ENCODE measurements around the gene PHKA1. TPM values are rescaled to one million over a fixed set of nuclear protein-coding genes. Genes with fewer than 3 reads are reported as not detected.

PHKA1 gene
- total RNA-seq, 1 donor from 2014 or later: 13.0 TPM

GRCh38 chrX:72584163-72584562 is 129.9 kb downstream of the PHKA1 start:
- no peak for TF ChIP-seq CTCF (IDR thresholded peaks at IDR 0.05; ENCODE audit: unreplicated experiment)
- no peaks in the 10 kb centered on the region for H3K4me1 Mint-ChIP-seq
- no peaks in the 10 kb centered on the region for H3K27me3 Mint-ChIP-seq (ENCODE audit: low read depth)
- peaks cover 36% of the 10 kb centered on the region for H3K9me3 Mint-ChIP-seq
- H3K36me3 Mint-ChIP-seq: peaks cover 36% of the 10 kb centered on the region
- DNase-seq (ENCODE audit: low spot score in 2 of 2, unreplicated experiment in 2 of 2): no peak
- no peak overlapping the region for H3K27ac Mint-ChIP-seq
- H3K4me3 Mint-ChIP-seq: no peak overlapping the region

DNA sequence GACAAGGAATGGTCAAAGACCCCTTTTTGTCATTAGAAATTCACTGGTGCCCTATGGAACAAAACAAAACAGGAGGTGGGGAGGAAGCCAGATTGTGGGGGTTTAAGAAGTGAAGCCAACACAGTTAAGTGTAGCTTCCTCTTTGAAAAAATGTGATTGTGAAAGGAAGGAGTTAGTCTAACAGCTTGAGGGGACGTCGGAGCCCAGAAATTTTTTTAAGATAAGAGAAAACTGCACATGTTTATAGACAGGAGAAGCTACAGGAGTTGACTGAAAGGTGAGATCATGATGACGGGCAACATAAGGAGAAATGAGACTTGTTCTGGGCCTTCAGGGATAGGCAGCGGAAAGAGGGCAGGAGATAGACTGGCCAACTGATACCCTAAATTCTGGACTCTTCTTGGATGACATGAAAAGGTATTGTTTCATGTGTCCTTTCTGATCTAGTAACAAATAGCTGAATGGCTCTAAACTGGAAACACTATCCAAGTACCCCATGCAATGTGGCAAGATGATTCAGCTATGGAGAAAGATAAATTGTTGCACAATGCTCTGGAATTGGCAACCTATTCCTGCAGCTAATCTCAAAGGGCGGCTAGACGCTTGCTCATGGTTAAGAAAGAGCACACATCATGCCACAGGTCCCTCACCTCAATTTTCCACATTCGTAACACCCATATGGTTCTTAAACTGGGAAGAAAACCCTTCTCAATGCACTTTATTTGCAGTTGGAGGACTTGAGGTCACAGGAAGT is 137.8 kb downstream of the PHKA1 start:
- TF ChIP-seq CTCF (IDR thresholded peaks at IDR 0.05; ENCODE audit: unreplicated experiment): no peak
- Mint-ChIP-seq H3K36me3 (no peaks in the 10 kb centered on the region), H3K4me1 (peaks cover 3% of the 10 kb centered on the region), H3K27me3 (ENCODE audit: low read depth) (no peaks in the 10 kb centered on the region), H3K9me3 (no peaks in the 10 kb centered on the region), H3K27ac (no peak overlapping the region), H3K4me3 (no peak overlapping the region)
- DNase-seq (ENCODE audit: low spot score in 2 of 2, unreplicated experiment in 2 of 2): no peak

DNA sequence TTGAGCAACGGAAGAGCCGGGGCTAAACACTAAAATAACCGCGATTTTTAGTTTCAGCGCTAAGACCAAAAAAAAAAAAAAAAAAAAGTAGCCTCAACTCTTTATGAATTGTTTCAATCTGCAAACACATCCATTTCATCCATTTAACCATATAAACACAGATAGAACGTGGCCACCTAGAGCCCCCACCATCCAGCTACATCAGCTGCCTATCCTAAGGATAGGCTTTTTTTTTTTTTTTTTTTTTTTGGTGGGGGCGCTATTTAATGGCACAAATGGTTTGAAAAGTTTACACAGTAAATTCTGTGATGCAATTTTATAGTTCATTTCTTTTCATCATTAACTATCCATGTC is 141.0 kb downstream of the PHKA1 start:
- Mint-ChIP-seq H3K4me1 (peaks cover 5% of the 10 kb centered on the region), H3K27ac (no peak overlapping the region), H3K27me3 (ENCODE audit: low read depth) (no peaks in the 10 kb centered on the region), H3K4me3 (peak overlapping the region; percentile 90), H3K36me3 (peaks cover 2% of the 10 kb centered on the region), H3K9me3 (no peaks in the 10 kb centered on the region)
- TF ChIP-seq CTCF (IDR thresholded peaks at IDR 0.05; ENCODE audit: unreplicated experiment): no peak
- no peak for DNase-seq (ENCODE audit: low spot score in 2 of 2, unreplicated experiment in 2 of 2)

DNA sequence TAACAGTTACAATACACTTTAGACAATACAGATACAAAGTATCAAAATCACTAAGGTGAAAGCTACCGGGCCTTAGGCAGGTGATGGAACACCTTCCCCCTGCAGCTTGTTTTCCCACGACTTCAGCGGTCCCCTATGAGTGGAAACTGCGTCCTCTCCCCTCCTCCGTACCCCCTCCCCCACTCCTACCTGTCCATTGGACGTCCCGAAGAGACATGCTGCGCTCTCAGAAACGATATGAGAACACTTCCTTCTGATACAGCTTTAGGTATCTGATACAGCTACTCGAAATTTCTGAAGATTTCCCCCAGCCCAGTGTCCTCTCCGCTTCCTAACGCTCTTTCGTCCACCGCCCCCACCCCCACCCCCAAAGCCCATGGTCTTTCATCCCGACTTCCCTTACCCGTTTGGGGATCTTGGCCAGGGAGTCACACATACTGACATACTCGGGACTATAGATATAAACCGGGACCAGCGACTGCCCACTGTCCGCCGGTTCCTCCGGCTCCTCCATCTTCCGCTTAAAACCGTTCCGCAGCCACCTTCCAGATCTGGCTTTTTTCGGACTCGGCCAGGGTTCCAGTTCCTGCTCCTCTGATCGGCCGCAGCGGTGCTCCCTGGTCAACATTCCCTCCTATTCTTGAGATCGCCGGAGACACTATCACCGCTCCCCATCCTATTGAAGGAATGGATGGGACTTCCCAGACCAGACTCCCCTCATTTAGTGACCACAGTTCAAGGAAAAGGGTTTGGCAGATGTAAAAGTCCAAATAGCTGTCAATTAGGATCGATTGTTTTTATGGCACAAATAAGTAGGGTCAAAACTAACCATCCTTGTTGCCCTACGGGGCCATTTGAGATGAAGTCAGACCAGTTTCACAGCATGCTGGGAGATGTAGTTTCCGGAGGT is 141.6 kb downstream of the PHKA1 start, which contains the start of gene HDAC8:
TSS of gene HDAC8 (minus strand) at position 596 of the 910 bp plus-strand sequence. CDS start at position 514, 82 bp downstream.
- Mint-ChIP-seq H3K4me1 (peaks cover 5% of the 10 kb centered on the region), H3K36me3 (peaks cover 2% of the 10 kb centered on the region), H3K9me3 (no peaks in the 10 kb centered on the region), H3K27ac (peak within 1 kb of the TSS; percentile 91), H3K4me3 (peak within 1 kb of the TSS; percentile 90), H3K27me3 (ENCODE audit: low read depth) (no peaks in the 10 kb centered on the region)
- TF ChIP-seq CTCF (IDR thresholded peaks at IDR 0.05; ENCODE audit: unreplicated experiment): no peak
- DNase-seq (ENCODE audit: low spot score in 2 of 2, unreplicated experiment in 2 of 2): peak in 1 of 2 experiments; percentile 43

DNA sequence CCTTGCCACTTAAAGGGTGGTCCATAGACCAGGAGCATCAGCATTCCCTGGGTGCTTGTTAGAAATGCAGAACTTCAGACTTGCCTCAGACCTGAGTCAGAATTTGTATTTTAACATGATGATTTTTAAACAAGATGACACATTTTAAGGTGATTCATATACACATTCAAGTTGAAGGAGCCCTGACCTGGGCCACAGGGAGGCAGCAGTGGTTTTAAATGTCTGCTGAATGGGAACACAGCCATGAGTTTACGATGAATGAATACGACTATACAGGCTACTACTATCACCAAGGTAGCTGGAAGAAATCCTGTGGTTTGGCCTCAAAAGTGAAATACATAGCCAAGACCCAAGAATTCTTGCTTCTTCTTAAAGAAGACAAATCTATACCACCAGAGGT is 144.3 kb downstream of the PHKA1 start:
- no peak for TF ChIP-seq CTCF (IDR thresholded peaks at IDR 0.05; ENCODE audit: unreplicated experiment)
- H3K36me3 Mint-ChIP-seq: peaks cover 14% of the 10 kb centered on the region
- DNase-seq (ENCODE audit: low spot score in 2 of 2, unreplicated experiment in 2 of 2): no peak
- no peak overlapping the region for H3K27ac Mint-ChIP-seq
- H3K27me3 Mint-ChIP-seq (ENCODE audit: low read depth): no peaks in the 10 kb centered on the region
- peaks cover 5% of the 10 kb centered on the region for H3K4me1 Mint-ChIP-seq
- peaks cover 7% of the 10 kb centered on the region for H3K9me3 Mint-ChIP-seq
- no peak overlapping the region for H3K4me3 Mint-ChIP-seq
